D341Med (cell line): ENCODE measurements around the gene GJD3.

Experiments used
- DNase-seq: peaks from one replicate; pipeline ENCODE4 v3.0.0; 2012; ENCODE audit warnings: low spot score

Gene GJD3

DNA sequence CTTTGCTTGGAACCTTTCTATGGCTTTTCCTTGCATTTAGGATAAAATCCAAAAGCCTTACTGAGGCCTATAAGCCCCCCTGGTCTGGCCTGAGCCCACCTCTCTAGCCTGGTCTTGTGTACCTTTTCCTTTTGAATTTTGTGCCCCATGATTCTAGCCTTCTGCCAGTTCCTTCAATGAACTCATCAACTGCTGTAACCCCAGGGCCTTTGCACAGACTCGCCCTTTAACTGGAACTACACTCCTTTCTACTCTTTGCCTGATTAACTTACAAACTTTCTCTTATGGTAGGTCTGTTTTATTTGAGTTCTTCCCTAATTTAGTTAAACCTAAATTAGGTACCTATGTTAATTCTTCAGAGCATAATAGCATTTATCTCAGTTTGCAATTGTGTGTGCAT, 24.2 kb downstream of the GJD3 start:
- no peak for DNase-seq

DNA sequence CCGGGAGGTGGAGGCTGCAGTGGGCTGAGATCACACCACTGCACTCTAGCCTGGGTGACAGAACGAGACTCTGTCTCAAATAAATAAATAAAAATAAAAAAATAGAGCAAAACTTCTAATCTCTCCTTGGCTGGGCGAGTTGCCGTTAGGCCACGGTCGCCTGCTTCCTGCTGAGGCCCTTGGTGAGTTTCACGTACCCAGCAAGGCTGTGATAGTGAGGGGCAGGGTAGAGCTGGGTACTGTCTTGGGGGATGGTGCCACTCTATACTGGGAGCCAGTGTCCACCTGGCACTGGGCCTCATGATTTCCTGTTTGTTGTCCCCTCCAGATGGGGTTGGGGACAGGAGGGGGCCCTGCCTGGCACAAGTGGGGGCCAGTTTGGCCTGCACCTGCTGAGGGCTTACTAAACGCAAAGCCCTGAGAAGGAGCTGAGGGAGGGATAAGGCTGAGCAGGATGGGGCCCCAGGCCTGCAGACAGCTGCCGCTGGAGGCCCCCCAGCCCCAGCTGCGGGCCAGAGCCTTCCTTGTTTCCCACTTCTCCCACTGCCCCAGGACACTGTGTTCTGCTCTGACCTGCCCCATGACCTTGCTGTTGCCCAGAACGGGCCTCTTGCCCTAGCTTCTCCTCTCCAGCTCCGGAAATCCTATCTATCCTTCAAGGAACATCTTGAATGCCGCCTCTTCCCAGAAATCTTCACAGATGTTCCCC, 25.4 kb downstream of the GJD3 start:
- no peak for DNase-seq

- DNase-seq, result no peak
These were observed 26.5 kb downstream of the GJD3 start for GRCh38 chr17:40338058-40338457.

DNA sequence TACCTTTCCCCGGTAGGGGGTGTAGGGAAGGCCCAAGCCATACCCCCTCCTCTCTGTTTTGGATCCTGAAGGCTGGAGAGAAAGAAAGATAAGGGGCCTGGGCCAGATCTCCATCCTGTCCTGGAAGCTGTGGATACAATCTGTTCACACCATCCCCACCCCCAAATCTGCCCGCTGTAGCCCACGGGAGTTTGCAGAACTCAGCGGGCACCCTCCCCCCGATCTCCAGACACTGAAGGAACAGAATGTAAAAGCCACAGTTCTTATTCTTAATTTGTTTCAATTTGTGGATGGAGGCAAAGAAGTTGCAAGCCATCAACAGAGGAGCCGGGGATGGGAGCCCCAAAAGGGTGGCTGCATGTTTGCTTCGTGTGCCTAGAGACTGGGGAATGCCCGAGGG, 27.2 kb downstream of the GJD3 start:
- DNase-seq, result no peak

DNA sequence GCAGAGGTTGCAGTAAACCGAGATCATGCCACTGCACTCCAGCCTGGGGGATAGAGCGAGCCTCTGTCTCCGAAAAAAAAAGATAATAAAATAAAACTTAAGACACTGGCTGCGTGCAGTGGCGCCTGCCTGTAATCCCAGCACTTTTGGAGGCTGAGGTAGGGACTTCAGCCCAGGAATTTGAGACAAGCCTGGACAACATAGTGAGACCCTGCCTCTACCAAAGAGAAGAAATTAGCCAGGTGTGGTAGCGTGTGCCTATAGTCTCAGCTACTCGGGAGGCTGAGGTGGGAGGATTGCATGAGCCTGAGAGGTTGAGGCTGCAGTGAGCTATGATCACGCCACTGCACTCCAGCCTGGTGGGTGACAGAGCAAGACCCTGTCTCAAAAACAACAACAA, 28.9 kb downstream of the GJD3 start:
- no peak for DNase-seq

DNA sequence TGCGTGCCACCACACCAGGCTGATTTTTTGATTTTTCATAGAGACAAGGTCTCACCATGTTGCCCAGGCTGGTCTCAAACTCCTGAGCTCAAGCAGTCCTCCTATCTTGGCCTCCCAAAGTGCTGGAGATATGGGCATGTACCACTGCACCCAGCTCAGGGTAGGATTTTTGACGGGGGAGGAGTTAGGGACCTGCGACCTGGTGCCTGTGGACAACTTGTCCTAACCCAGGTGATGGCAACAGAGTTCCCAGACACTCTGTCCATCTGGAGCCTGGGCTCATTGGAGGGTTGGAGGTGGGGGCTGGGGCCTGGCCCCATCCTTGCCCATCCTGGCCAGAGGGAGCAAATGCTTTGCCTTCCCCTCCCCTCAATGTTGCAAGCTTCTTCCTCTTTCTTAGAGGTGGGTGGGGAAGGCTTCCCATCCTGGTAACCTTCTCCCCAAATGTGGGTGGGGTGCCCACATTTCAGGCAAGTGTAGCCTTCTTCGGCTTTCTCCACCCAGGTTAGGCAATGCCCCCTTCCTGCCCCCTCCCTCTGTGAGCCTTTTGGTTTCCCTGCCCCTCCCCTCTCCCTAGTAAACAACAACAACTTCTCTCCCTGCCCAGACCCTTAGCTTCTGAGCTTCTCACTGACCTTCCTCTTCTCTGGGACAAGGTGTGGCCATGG, 30.6 kb downstream of the GJD3 start:
- no peak for DNase-seq

DNA sequence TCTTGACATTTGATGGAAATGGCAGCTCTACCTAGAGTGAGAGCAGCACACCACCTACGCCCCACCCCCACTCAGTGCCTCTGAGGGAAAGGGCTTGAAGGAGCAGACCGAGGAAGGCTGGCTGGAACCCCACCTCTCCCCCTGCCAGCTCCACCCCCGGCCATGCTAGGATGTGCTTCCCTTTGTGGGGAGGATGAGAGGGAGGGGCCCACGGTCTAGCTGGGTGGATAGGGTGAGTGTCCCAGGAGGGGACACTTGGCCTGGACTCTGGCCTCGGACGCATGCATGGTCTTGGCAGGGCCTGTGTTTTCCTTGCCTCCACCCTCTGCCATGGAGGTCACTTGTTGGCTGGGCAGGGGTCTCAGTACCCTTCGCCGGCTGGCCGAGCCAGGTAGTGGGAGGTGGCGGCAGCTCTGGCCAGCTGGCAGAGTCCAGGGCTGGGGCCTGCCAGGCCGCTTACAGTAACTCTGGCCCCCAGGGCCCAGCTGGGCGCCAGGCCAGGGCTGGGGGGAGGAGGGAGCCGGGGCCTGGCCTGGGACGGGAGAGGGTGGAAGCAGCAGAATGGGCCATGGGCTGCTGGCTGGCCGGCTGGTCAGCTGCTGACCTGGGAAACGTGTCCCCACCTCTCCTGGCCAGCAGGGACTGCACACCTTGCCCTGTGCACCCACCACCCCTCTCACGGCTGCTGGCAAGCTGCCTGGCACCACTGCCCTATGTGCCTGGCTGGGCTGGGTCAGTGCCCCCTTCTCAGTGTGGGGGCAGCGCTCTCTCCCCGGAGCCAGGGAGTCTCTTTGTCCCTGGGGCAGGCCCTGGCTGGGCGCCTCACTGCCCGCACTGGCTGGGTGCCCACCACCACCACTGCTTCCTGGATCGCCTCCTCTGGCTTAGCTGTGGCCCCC, 32.5 kb downstream of the GJD3 start:
- no peak for DNase-seq

GRCh38 chr17:40330850-40331470, 33.6 kb downstream of the GJD3 start:
- no peak for DNase-seq

DNA sequence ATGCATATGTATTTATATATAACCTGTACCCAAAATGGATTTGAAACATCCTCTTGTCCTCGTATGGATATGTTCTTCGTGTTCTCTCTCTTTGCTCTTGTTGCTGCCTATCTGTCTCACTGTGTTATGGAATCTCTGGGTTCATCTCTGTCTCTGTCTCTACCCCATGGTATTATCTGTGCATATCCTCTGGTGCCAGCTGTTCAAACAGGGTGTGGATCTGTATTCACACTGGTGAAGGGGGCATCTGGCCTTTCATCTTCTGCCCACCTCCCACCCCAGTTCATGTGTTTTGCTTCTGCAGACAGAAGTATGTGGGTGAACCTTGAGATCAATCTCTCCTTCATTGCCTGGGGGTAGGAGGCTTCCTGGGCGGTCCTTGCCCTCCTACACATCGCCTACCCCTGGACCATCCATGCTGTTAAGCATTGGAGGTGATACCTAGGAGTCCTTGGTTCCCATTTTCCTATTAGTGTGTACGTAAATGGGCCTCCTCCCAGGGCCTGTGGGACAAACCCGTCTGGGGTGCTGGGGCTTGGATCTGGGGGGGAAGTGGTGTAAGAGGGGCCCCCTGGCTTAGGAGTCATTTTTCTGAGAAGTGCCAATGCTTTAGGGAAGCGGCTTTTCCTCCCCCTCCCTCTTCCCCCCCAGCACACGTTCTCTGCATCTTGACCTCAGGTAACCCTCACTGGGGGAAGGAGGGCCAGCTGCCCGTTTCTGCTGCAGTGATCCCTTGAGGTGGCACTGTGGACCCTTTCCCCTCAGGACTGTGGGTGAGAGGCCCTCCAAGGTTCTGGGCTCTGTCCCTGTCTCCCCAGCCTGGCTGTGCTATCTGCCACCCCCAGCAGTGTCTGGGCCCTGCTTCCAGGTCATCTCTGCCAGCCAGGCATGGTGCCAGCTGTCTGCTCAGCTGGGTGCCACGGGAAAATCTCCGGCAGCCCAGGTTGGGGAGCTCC, 34.4 kb downstream of the GJD3 start:
- peak; percentile 74 for DNase-seq

DNA sequence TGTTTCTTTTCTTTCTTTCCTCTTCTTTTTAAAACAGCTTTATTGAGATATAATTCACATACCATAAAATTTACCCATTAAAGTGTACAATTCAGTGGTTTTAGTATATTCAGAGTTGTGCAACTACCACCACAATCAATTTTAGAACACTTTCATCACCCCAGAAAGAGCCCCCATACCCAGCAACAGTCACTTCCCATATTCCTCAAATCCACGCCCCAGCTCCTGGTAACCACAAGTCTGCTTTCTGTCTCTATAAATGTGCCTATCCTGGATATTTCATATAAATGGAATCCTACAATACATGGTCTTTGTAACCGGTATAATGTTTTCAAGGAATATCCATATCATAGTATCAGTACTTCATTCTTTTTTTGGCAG, 36.2 kb downstream of the GJD3 start:
- DNase-seq, result no peak

DNA sequence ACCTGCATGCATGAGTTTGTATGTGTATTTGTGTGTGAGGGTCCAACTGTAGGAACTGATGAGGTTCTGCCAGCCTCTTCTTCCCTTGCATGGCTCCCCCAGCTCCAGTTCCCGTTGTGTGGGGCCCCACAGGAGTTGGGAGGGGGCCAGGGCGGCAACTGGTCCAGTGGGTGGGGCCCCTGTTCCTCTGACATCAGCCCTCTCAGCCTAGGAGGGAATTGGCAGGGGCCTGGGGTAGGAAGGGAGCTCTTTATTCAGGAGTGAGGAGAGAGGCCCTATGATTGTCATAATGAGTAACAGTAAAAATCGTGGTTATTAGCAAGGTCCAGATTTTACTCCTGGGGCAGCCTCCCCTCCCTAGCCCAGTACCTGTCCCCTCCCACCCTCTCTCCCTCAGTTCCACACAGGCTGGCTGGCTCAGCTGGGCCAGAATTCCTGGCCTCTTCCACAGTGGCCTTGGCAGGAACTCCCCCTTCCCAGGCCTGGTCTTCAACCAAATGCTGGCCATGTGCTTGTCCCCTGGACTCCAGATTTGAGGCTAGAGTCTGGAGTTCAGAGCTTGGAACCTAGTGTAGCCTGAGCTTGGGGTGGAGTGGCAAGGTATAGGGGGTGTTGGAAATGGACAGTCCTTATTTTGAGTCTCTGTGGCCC, 36.7 kb downstream of the GJD3 start:
- DNase-seq, result no peak

GRCh38 chr17:40327244-40327729, 37.2 kb downstream of the GJD3 start:
- no peak for DNase-seq

GRCh38 chr17:40326832-40327199, 37.7 kb downstream of the GJD3 start:
- DNase-seq, result no peak

DNA sequence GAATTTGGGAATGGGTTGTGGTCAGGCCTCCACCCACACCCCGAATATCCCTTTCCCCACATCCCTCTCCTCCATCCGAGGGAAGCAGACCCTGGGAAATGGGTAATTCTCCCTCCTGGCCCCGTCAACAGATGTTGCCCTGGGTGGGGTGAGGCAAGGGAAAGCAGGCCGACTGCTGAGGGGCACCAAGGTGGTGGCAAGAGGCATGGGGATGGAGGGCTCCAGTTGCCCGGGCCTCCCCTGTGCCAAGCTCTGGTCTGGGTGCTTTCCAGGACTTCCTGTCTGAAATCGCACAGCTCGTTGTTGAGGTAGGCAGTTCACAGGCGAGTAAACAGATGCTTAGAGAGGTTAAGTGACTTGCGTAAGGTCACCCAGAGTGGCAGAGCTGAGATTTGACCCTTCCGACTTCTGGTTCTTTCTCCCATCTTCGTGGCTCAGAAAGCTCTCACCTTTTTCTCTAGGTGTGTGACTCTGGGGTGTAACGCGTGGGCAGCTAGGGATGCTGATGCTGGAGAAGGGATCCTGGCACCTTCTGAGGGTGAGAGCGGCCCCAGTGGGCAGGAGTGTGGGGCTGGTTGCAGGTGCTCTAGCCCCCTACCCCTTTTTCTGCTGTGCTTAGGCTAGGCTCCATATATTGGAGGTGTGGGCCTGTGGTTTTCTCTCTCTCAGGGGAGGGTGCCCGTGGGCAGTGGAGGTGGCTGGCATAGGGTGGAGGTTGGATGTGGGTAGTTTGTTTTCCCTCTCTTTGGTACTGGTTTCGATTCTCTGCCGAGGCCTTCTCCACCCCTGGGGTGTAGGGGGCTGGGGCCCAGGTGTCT, 38.3 kb downstream of the GJD3 start:
- no peak for DNase-seq

DNA sequence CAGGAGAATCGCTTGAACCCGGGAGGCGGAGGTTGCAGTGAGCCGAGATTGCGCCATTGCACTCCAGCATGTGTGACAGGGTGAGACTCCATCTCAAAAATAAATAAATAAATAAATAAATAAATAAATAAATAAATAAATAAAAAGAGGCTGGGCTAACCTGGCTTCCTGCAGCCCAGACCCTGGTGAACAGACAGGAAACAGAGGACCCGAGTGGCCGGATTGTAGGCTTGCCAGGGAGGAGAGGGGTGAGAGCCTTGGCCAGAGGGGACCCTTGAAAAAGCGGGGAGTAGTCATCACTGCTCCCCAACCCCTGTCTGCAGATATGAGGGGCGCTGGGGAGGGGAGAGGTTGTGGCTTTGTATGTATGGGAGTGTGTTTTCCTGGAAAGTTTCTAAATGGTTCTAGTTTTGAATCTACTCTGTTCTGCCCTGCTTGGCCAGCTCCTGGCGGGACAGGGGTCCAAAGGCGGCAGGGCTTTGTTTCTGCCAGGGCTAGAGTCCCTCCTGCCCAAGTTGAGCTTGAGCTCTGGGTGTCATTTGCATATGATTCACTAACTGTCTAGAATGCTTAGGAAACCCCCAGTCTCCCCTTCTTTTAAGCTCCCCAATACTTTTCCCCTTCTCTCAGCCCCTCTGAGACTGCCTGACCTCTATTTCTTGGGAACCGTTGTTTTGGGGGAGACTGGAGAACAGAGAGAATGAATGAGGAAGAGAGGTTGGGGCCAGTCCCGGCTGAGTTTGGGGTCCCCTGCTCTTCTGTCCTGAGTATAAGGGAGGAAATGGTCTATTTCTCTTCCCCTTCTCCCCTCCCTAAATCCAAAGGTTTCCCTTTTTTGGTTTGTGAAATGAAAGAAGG, 39.2 kb downstream of the GJD3 start:
- no peak for DNase-seq

DNA sequence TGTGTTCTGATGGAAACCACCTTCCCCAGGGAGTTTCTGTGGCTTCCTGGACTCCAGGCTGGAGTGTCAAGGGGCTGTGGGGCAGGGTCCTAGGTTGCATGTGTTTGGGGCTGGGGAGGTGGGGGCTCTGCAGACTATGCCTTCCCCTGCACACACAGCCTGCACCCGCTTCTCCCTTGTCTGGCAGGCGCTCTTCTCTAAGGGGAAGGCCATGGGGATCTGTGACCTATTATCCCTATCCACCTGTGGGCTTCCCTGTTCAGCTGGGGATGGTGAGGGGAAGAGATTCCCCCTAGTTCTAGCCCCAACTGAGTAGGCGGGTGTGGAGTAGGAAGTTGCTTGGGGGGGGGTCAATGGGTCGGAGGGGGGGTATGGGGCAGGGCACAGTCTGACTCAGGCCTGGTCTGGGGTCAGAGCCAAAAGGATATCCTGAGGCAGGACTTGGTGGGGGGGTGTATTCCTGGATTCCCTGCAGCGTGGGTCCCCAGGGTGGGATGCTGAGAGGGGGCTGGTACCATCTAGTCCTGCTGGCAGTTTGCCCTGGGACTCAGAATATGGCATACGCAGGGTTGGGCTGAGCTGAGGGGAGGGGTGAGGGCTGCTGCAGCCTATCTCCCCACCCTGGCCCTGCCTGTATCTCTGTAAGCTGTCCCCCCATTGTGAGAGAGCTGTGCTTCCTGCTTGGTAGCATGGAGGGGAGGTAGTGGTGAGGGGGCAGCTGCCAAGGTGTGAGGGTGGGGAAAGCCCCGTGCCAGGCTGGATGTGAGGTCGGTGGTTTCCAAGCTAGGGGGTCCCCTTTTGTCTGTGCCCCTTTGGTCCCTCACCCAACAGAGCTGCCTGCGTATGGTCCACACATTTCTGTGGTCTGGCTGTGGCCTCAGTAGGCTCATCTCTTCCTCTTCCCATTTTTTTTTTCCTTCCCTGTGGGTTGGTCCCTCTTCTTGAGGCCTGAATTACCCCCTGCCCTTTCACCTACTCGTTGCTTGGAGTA, 40.9 kb downstream of the GJD3 start:
- no peak for DNase-seq
